ENCODE measurements around the gene RPL14. TPM values are rescaled to one million over a fixed set of nuclear protein-coding genes. Genes with fewer than 3 reads are reported as not detected.

RPL14 gene
- total RNA-seq, 5 donors from 2014 or later (not counting 1 experiment from before 2014, with no cell fraction given), result 2,898 to 3,980 (median 3,701) TPM

DNA sequence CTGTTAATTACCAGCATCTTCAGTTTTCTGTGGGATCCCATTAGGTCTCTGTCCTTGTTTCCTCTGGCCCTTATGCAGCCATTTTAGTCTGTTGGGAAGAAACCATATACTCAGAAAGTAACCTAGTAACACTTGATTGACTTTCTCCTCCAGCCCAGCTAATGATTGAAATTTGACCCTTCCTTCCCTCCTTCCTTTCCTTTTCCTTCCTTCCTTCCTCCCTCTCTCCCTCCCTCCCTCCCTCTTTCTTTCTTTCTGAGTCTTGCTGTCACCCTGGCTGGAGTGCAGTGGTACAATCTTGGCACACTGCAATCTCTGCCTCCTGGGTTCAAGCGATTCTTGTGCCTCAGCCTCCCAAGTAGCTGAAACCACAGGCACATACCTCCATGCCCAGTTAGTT lies 42.8 kb downstream of the RPL14 start:
- POLR2A ChIA-PET, result no interaction called here
- H3K27ac Mint-ChIP-seq, result no peak overlapping the region
- Histone ChIP-seq H3K36me3 (ENCODE audit: control insufficient read depth in 2 of 2, extremely low read depth in 1 of 2, insufficient read depth in 1 of 2, low read length in 1 of 2) (no peaks in the 10 kb centered on the region), H3K4me1 (ENCODE audit: control insufficient read depth in 1 of 2, extremely low read depth in 1 of 2, insufficient read depth in 2 of 2, low read length in 2 of 2) (no peaks in the 10 kb centered on the region), H3K9me3 (no peaks in the 10 kb centered on the region), H3K4me3 (ENCODE audit: control insufficient read depth in 1 of 2, extremely low read depth in 1 of 2, low read length in 1 of 2) (no peak overlapping the region), H3K27me3 (replicated peaks in 1 of 2; ENCODE audit: control insufficient read depth in 2 of 2, extremely low read depth in 1 of 2, insufficient read depth in 2 of 2, low read length in 1 of 2) (no peaks in the 10 kb centered on the region), H3K27ac (ENCODE audit: low read length) (no peak overlapping the region)
- no peaks in the 10 kb centered on the region for H3K9me3 Mint-ChIP-seq
- DNase-seq (no peak), ATAC-seq (replicated peaks in 1 of 4) (no peak)
- no peak overlapping the region for H3K4me3 Mint-ChIP-seq
- no CpG with 5 or more reads among the region's 1 CpG for WGBS (ENCODE audit: insufficient coverage)
- no peaks in the 10 kb centered on the region for H3K27me3 Mint-ChIP-seq
- CTCF ChIA-PET, result interaction anchor here in 1 of 2 donors (0.5 kb wide), 1 partner anchor 1692 kb away, joined by 5 read pairs; no protein-coding TSS in a partner anchor
- H3K4me1 Mint-ChIP-seq, result peaks cover 0 to 4% (median 0%) of the 10 kb centered on the region in 3 donors
- H3K36me3 Mint-ChIP-seq, result peaks cover 3% of the 10 kb centered on the region

DNA sequence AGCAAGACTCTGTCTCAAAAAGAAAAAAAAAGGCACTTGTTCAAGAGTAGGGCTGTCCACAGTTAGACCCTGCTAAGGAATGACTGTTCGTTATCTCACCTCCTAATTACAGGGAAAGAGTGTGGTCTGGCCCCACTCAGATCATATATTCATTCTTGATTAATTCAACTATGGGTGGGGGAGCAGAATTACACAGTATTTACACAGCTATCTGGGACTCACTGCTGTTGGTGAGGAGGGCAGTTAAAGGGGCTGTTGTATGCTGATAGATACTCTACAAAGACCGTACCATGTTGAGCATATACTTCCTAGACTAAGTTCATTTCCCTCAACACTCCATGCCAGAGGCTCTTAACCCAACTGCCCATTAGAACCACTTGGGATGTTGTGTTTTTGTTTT lies 44.9 kb downstream of the RPL14 start:
- peaks cover 3% of the 10 kb centered on the region for H3K36me3 Mint-ChIP-seq
- POLR2A ChIA-PET, result no interaction called here
- Histone ChIP-seq H3K36me3 (ENCODE audit: control insufficient read depth in 2 of 2, extremely low read depth in 1 of 2, insufficient read depth in 1 of 2, low read length in 1 of 2) (no peaks in the 10 kb centered on the region), H3K27ac (ENCODE audit: low read length) (no peak overlapping the region), H3K27me3 (replicated peaks in 1 of 2; ENCODE audit: control insufficient read depth in 2 of 2, extremely low read depth in 1 of 2, insufficient read depth in 2 of 2, low read length in 1 of 2) (no peaks in the 10 kb centered on the region), H3K4me1 (ENCODE audit: control insufficient read depth in 1 of 2, extremely low read depth in 1 of 2, insufficient read depth in 2 of 2, low read length in 2 of 2) (peaks cover 0 to 6% of the 10 kb centered on the region in 2 experiments), H3K4me3 (ENCODE audit: control insufficient read depth in 1 of 2, extremely low read depth in 1 of 2, low read length in 1 of 2) (no peak overlapping the region), H3K9me3 (no peaks in the 10 kb centered on the region)
- no peaks in the 10 kb centered on the region for H3K27me3 Mint-ChIP-seq
- WGBS (ENCODE audit: insufficient coverage), result no CpG with 5 or more reads among the region's 2 CpGs
- ATAC-seq (replicated peaks in 1 of 4) (no peak), DNase-seq (no peak)
- no peak overlapping the region for H3K4me3 Mint-ChIP-seq
- no peak overlapping the region for H3K27ac Mint-ChIP-seq
- H3K4me1 Mint-ChIP-seq, result peaks cover 15 to 19% (median 17%) of the 10 kb centered on the region in 3 donors
- CTCF ChIA-PET, result interaction anchor here in 1 of 2 donors (0.6 kb wide), 1 partner anchor 1001 kb away, joined by 3 read pairs; no protein-coding TSS in a partner anchor
- no peaks in the 10 kb centered on the region for H3K9me3 Mint-ChIP-seq

- Mint-ChIP-seq H3K36me3 (peaks cover 4% of the 10 kb centered on the region), H3K4me1 (peaks cover 17 to 19% (median 17%) of the 10 kb centered on the region in 3 donors), H3K27me3 (no peaks in the 10 kb centered on the region), H3K4me3 (peak overlapping the region; percentile 84 to 94 (median 93)), H3K27ac (peak overlapping the region in 1 of 2 donors; percentile 92), H3K9me3 (no peaks in the 10 kb centered on the region)
- H3K36me3 ChIP-seq (ENCODE audit: control insufficient read depth in 2 of 2, extremely low read depth in 1 of 2, insufficient read depth in 1 of 2, low read length in 1 of 2), result no peaks in the 10 kb centered on the region
- no peaks in the 10 kb centered on the region for H3K27me3 ChIP-seq (replicated peaks in 1 of 2; ENCODE audit: control insufficient read depth in 2 of 2, extremely low read depth in 1 of 2, insufficient read depth in 2 of 2, low read length in 1 of 2)
- H3K4me3 ChIP-seq (ENCODE audit: control insufficient read depth in 1 of 2, extremely low read depth in 1 of 2, low read length in 1 of 2), result no peak overlapping the region
- WGBS (ENCODE audit: insufficient coverage), result 100% methylated on average over 5 of the region's 5 CpGs
- ChIA-PET POLR2A (interaction anchor here in 1 of 2 donors (0.6 kb wide), 1 partner anchor 29 kb away, joined by 5 read pairs; no protein-coding TSS in a partner anchor), CTCF (interaction anchor here in 1 of 2 donors (1.1 kb wide), 1 partner anchor 25 kb away, joined by 3 read pairs; no protein-coding TSS in a partner anchor)
- no peak overlapping the region for H3K27ac ChIP-seq (ENCODE audit: low read length)
- H3K9me3 ChIP-seq, result no peaks in the 10 kb centered on the region
- DNase-seq (no peak), ATAC-seq (replicated peaks in 1 of 4) (no peak)
- peaks cover 0 to 6% of the 10 kb centered on the region in 2 experiments for H3K4me1 ChIP-seq (ENCODE audit: control insufficient read depth in 1 of 2, extremely low read depth in 1 of 2, insufficient read depth in 2 of 2, low read length in 2 of 2)
These were observed 47.7 kb downstream of the RPL14 start for GRCh38 chr3:40504636-40505430.

- Histone ChIP-seq H3K4me1 (ENCODE audit: control insufficient read depth in 1 of 2, extremely low read depth in 1 of 2, insufficient read depth in 2 of 2, low read length in 2 of 2) (peaks cover 0 to 6% of the 10 kb centered on the region in 2 experiments), H3K36me3 (ENCODE audit: control insufficient read depth in 2 of 2, extremely low read depth in 1 of 2, insufficient read depth in 1 of 2, low read length in 1 of 2) (no peaks in the 10 kb centered on the region), H3K27me3 (replicated peaks in 1 of 2; ENCODE audit: control insufficient read depth in 2 of 2, extremely low read depth in 1 of 2, insufficient read depth in 2 of 2, low read length in 1 of 2) (no peaks in the 10 kb centered on the region), H3K27ac (ENCODE audit: low read length) (peak within 1 kb of the TSS; percentile 38), H3K4me3 (ENCODE audit: control insufficient read depth in 1 of 2, extremely low read depth in 1 of 2, low read length in 1 of 2) (peak within 1 kb of the TSS; percentile 86 to 91), H3K9me3 (no peaks in the 10 kb centered on the region)
- DNase-seq (peak in 32 of 35 experiments; percentile 2 to 60 (median 16)), ATAC-seq (replicated peaks in 1 of 4) (peak; percentile 77 to 85 (median 80))
- peaks cover 17 to 19% (median 17%) of the 10 kb centered on the region in 3 donors for H3K4me1 Mint-ChIP-seq
- H3K27me3 Mint-ChIP-seq, result no peaks in the 10 kb centered on the region
- POLR2A ChIA-PET, result interaction anchor here in 1 of 2 donors (0.6 to 1.5 kb wide), 3 partner anchors 31 to 1576 kb away, joined by 3 to 4 read pairs (median 3); partner anchors contain the start of gene RPL14
- WGBS (ENCODE audit: insufficient coverage), result 15% methylated on average over 37 of the region's 44 CpGs
- H3K4me3 Mint-ChIP-seq, result peak within 1 kb of the TSS; percentile 84 to 94 (median 93)
- H3K9me3 Mint-ChIP-seq, result no peaks in the 10 kb centered on the region
- CTCF ChIA-PET, result interaction anchor here in 1 of 2 donors (0.8 to 1.1 kb wide), 2 partner anchors 26 to 53 kb away, joined by 3 to 4 read pairs; no protein-coding TSS in a partner anchor
- H3K36me3 Mint-ChIP-seq, result peaks cover 11% of the 10 kb centered on the region
- H3K27ac Mint-ChIP-seq, result peak within 1 kb of the TSS; percentile 66 to 92
These were observed 48.7 kb downstream of the RPL14 start, which contains the start of gene ZNF620 for GRCh38 chr3:40505599-40506462. Gene ZNF620 (plus strand): TSS chr3:40506039. CDS start chr3:40506353, 314 bp downstream.

DNA sequence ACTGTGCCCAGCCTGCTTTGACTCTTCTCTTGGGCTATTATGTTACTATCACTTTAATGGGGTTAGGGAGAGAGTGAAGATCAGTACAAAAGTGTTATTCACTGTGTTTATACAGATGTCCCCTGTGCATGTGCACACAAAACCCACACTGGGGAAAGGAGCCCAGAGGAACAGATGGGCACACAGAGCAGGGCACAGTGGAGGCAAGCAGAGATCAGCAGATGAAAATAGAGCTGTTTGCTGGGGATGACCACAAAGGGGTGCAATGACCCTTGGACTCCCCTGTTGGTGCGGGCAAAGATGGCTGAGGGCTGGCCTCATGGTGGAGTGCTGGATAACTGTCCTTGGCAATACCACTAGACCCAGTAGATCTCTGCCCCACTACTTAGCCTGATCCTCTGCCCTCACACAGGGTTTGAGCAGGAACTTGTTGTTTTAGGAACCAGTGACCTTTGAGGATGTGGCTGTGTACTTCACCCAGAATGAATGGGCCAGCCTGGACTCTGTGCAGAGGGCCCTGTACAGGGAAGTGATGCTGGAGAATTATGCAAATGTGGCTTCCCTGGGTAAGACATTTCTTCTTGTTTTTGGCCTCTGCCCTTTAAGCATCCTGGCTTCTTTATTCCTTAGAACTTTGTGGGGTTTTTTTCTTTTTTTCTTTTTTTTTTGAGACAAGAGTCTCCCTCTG lies 54.0 kb downstream of the RPL14 start:
- Histone ChIP-seq H3K9me3 (no peaks in the 10 kb centered on the region), H3K27ac (ENCODE audit: low read length) (no peak overlapping the region), H3K36me3 (ENCODE audit: control insufficient read depth in 2 of 2, extremely low read depth in 1 of 2, insufficient read depth in 1 of 2, low read length in 1 of 2) (peaks cover 0 to 8% of the 10 kb centered on the region in 2 donors), H3K27me3 (replicated peaks in 1 of 2; ENCODE audit: control insufficient read depth in 2 of 2, extremely low read depth in 1 of 2, insufficient read depth in 2 of 2, low read length in 1 of 2) (no peaks in the 10 kb centered on the region), H3K4me1 (ENCODE audit: control insufficient read depth in 1 of 2, extremely low read depth in 1 of 2, insufficient read depth in 2 of 2, low read length in 2 of 2) (no peaks in the 10 kb centered on the region), H3K4me3 (ENCODE audit: control insufficient read depth in 1 of 2, extremely low read depth in 1 of 2, low read length in 1 of 2) (no peak overlapping the region)
- H3K4me3 Mint-ChIP-seq, result no peak overlapping the region
- peaks cover 7 to 11% (median 7%) of the 10 kb centered on the region in 3 donors for H3K4me1 Mint-ChIP-seq
- no peaks in the 10 kb centered on the region for H3K27me3 Mint-ChIP-seq
- POLR2A ChIA-PET, result no interaction called here
- CTCF ChIA-PET, result no interaction called here
- no CpG with 5 or more reads among the region's 1 CpG for WGBS (ENCODE audit: insufficient coverage)
- ATAC-seq (replicated peaks in 1 of 4) (no peak), DNase-seq (no peak)
- no peak overlapping the region for H3K27ac Mint-ChIP-seq
- no peaks in the 10 kb centered on the region for H3K9me3 Mint-ChIP-seq
- H3K36me3 Mint-ChIP-seq, result peaks cover 33% of the 10 kb centered on the region

All from T-cell (primary cell).